PC-3 (cell line): ENCODE data around the gene VTI1A. TPM values are rescaled to one million over a fixed set of nuclear protein-coding genes. Genes with fewer than 3 reads are reported as not detected.

Experiments
- ATAC-seq: fragments of 200-7000 bp; cut with Tn5 transposase; 2 replicates; pipeline ENCODE4 v1.9.1; 2020; ENCODE audit warnings: mild to moderate bottlenecking, moderate library complexity
- BruUV-seq: library from RNA; stranded (reverse); fragments of 400-500 nt; replicated peaks from 2 replicates; lab custom pipeline; 2021; lab: Mats Ljungman, UMichigan
- CTCF ChIA-PET: fragments of 300-600 bp; sonication (Branson Sonifier 250); formaldehyde crosslinking; loops from one replicate; lab custom pipeline; 2022; ENCODE audit warnings: antibody characterized with exemption; lab: Charles Lee
- POLR2A ChIA-PET: fragments of 300-600 bp; sonication (Branson Sonifier 250); formaldehyde crosslinking; loops from one replicate; lab custom pipeline; 2022; ENCODE audit warnings: antibody characterized with exemption; ENCODE audit not compliant: unreplicated experiment; lab: Charles Lee
- DNase-seq: peaks from one replicate; pipeline ENCODE4 v3.0.0-alpha.2; 2015
- H2AFZ ChIP-seq: fragments of 300-600 bp; sonication (generic); 2 replicates; pipeline ENCODE4 v1.6.0; 2016; ENCODE audit warnings: antibody characterized with exemption, low read length
- H3F3A ChIP-seq: fragments of 300-600 bp; sonication (generic); one replicate; pipeline ENCODE4 v1.6.0; 2017; ENCODE audit warnings: antibody characterized with exemption, low read length, control low read depth, mild to moderate bottlenecking; ENCODE audit not compliant: unreplicated experiment
- H3K27ac ChIP-seq: fragments of 300-600 bp; sonication (generic); 2 replicates; pipeline ENCODE4 v1.5.1; 2016; ENCODE audit warnings: mild to moderate bottlenecking, low read length
- H3K27me3 ChIP-seq: fragments of 300-600 bp; sonication (generic); 2 replicates; pipeline ENCODE4 v1.6.1; 2016; ENCODE audit warnings: low read length, mixed read lengths
- H3K36me3 ChIP-seq: fragments of 300-600 bp; sonication (generic); 2 replicates; pipeline ENCODE4 v1.6.1; 2016; ENCODE audit warnings: low read depth, mixed run types, low read length, mixed read lengths
- H3K4me1 ChIP-seq: fragments of 300-600 bp; sonication (generic); 2 replicates; pipeline ENCODE4 v1.5.1; 2016; ENCODE audit warnings: low read length; ENCODE audit not compliant: insufficient read depth
- H3K4me2 ChIP-seq: fragments of 300-600 bp; sonication (generic); 2 replicates; pipeline ENCODE4 v1.6.0; 2016; ENCODE audit warnings: low read length
- H3K4me3 ChIP-seq: fragments of 300-600 bp; sonication (generic); 2 replicates; pipeline ENCODE4 v1.5.1; 2016; ENCODE audit warnings: mild to moderate bottlenecking, low read length, mixed read lengths
- H3K79me2 ChIP-seq: fragments of 300-600 bp; sonication (generic); 2 replicates; pipeline ENCODE4 v1.6.1; 2017; ENCODE audit warnings: low read length, mixed read lengths
- H3K9ac ChIP-seq: fragments of 300-600 bp; sonication (generic); 2 replicates; pipeline ENCODE4 v1.6.0; 2016; ENCODE audit warnings: mild to moderate bottlenecking, low read length
- H3K9me2 ChIP-seq: fragments of 300-600 bp; sonication (generic); replicated peaks from 2 replicates; pipeline ENCODE4 v1.6.1; 2016; ENCODE audit warnings: mixed run types, low read length, mixed read lengths
- H3K9me3 ChIP-seq: fragments of 300-600 bp; sonication (generic); 2 replicates; pipeline ENCODE4 v1.6.1; 2016; ENCODE audit warnings: low read length, mixed read lengths
- H4K20me1 ChIP-seq: fragments of 300-600 bp; sonication (generic); 2 replicates; pipeline ENCODE4 v1.6.1; 2016; ENCODE audit warnings: low read length, mixed read lengths
- EZH2 ChIP-seq: fragments of 300-600 bp; sonication (generic); IDR thresholded peaks from one replicate; pipeline ENCODE4 v1.6.1; 2017; ENCODE audit warnings: antibody characterized with exemption, mild to moderate bottlenecking, low read length; ENCODE audit not compliant: unreplicated experiment
- EZH2phosphoT487 ChIP-seq: fragments of 300-600 bp; sonication (generic); IDR thresholded peaks from 2 replicates; pipeline ENCODE4 v1.6.1; 2018; ENCODE audit warnings: mild to moderate bottlenecking, antibody characterized with exemption, low read length, borderline replicate concordance
- intact Hi-C: fragments of 100-400 bp; cut with micrococcal nuclease; formaldehyde crosslinking; loops from 2 replicates; pipeline ENCODE4 v1.9.0; 2023
- total RNA-seq: library from RNA; depleted of rRNA; stranded (reverse); fragments of >200 nt; gene quantifications from 2 replicates; pipeline ENCODE4 v1.2.3, GENCODE V29; 2014
- TF ChIP-seq, protein P1 (sequence below): fragments of 300-600 bp; sonication (generic); conservative IDR thresholded peaks from 2 replicates; pipeline ENCODE4 v1.5.1; 2017; ENCODE audit warnings: antibody characterized with exemption, low read depth, mild to moderate bottlenecking, low read length

Gene VTI1A
- total RNA-seq, 1 experiment from 2014 or later = 18.1 TPM

DNA sequence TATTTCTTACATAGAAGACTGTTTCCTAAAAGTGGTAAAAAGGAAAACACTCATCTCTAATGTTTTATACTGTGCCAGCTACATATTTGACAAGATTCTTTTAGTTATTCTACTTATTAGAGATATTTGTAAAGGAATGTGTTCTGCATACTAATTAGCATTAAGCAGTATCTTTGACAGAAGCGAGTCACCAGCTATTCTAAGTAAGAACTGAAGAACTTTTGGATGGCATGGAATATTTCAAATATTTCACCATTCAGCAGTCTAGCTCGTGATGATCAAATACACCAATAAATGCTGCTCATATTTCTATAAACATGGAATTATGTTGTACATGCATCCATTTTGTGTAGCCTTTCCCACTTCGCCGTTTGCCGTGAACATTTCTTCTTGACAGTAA is 261.4 kb downstream of the VTI1A start:
- Histone ChIP-seq H4K20me1 (no peaks in the 10 kb centered on the region), H3K4me2 (no peak overlapping the region), H3K9ac (no peak overlapping the region), H2AFZ (no peak overlapping the region), H3K9me2 (no peaks in the 10 kb centered on the region), H3K27me3 (no peaks in the 10 kb centered on the region), H3K4me1 (peaks cover 26% of the 10 kb centered on the region), H3K9me3 (no peaks in the 10 kb centered on the region), H3F3A (no peaks in the 10 kb centered on the region), H3K27ac (no peak overlapping the region), H3K4me3 (no peak overlapping the region), H3K36me3 (no peaks in the 10 kb centered on the region), H3K79me2 (no peaks in the 10 kb centered on the region)
- DNase-seq (no peak), ATAC-seq (no peak)
- no peak for TF ChIP-seq EZH2
- TF ChIP-seq, protein P1, sequence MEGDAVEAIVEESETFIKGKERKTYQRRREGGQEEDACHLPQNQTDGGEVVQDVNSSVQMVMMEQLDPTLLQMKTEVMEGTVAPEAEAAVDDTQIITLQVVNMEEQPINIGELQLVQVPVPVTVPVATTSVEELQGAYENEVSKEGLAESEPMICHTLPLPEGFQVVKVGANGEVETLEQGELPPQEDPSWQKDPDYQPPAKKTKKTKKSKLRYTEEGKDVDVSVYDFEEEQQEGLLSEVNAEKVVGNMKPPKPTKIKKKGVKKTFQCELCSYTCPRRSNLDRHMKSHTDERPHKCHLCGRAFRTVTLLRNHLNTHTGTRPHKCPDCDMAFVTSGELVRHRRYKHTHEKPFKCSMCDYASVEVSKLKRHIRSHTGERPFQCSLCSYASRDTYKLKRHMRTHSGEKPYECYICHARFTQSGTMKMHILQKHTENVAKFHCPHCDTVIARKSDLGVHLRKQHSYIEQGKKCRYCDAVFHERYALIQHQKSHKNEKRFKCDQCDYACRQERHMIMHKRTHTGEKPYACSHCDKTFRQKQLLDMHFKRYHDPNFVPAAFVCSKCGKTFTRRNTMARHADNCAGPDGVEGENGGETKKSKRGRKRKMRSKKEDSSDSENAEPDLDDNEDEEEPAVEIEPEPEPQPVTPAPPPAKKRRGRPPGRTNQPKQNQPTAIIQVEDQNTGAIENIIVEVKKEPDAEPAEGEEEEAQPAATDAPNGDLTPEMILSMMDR = no peak
- TF ChIP-seq EZH2phosphoT487 = no peak
- ChIA-PET POLR2A (no interaction called here), CTCF (no interaction called here)
- no TSS peak for BruUV-seq
- intact Hi-C loops = no loop called here

DNA sequence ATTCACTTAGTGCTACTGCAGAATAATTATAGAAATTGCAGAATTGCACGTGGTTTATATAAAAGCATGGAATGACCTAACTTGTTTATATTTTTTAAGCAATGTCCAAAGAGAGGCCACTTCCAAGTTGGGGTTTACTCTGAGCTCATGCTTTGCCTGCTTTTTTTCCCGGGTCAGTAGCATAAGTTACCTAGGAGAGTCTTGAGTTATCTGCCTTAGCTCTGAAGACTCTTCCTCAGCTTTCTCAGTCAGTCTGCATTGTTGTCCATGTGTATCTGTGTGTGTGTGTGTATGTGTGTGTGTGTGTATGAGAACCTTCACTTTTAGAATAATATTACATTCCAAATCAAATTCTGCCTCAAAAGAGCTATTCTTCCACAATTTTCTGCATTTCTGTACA is 263.5 kb downstream of the VTI1A start:
- H4K20me1 ChIP-seq = no peaks in the 10 kb centered on the region
- no TSS peak for BruUV-seq
- peaks cover 41% of the 10 kb centered on the region for H3K4me1 ChIP-seq
- no peaks in the 10 kb centered on the region for H3K79me2 ChIP-seq
- DNase-seq (no peak), ATAC-seq (no peak)
- TF ChIP-seq EZH2 (no peak), EZH2phosphoT487 (no peak)
- TF ChIP-seq, protein P1 = no peak
- H3K9me3 ChIP-seq = no peaks in the 10 kb centered on the region
- H3K4me3 ChIP-seq = no peak overlapping the region
- ChIA-PET POLR2A (no interaction called here), CTCF (no interaction called here)
- no peak overlapping the region for H2AFZ ChIP-seq
- intact Hi-C loops = loop anchor here (10.0 kb wide), 3 partner anchors 56 to 384 kb away; no protein-coding TSS in a partner anchor
- H3K4me2 ChIP-seq = peak overlapping the region; percentile 51
- H3F3A ChIP-seq = no peaks in the 10 kb centered on the region
- H3K36me3 ChIP-seq = no peaks in the 10 kb centered on the region
- H3K27me3 ChIP-seq = no peaks in the 10 kb centered on the region
- H3K9ac ChIP-seq = peak overlapping the region; percentile 8; the same call in 1 of the 2 replicates
- H3K9me2 ChIP-seq = no peaks in the 10 kb centered on the region
- H3K27ac ChIP-seq = peak overlapping the region; percentile 71

DNA sequence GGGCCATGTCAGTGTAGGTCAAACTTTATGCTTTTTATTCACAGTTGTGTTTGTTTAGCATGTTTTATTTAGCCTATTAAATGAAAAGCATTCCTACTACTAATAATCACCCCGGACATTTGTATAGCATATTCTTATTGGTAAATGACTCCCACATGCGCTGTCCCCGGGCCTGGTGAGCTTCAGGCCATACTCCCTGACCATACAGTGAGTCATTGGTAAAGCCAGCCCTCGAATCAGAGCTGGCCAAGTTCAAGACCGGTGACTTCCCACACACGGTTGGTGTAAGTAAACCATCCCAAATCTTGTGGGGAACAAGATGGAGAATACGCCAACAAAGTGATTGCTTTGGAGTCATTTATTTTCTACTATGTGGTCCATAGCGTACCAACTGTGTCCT is 264.4 kb downstream of the VTI1A start:
- peak; percentile 88 for DNase-seq
- H3K4me1 ChIP-seq = peaks cover 49% of the 10 kb centered on the region
- H3K79me2 ChIP-seq = no peaks in the 10 kb centered on the region
- BruUV-seq = no TSS peak
- H3K4me3 ChIP-seq = no peak overlapping the region
- peak overlapping the region; percentile 75 for H3K27ac ChIP-seq
- no peaks in the 10 kb centered on the region for H3K27me3 ChIP-seq
- ChIA-PET CTCF (no interaction called here), POLR2A (interaction anchor here (0.6 kb wide), 1 partner anchor 204 kb away, joined by 3 read pairs; no protein-coding TSS in a partner anchor)
- no peaks in the 10 kb centered on the region for H4K20me1 ChIP-seq
- H3K36me3 ChIP-seq = no peaks in the 10 kb centered on the region
- no peak overlapping the region for H3K9ac ChIP-seq
- H3F3A ChIP-seq = no peaks in the 10 kb centered on the region
- no peaks in the 10 kb centered on the region for H3K9me3 ChIP-seq
- ATAC-seq = peak; percentile 95
- TF ChIP-seq EZH2phosphoT487 (no peak), EZH2 (no peak)
- TF ChIP-seq, protein P1 = no peak
- intact Hi-C loops = loop anchor here (10.0 kb wide), 3 partner anchors 57 to 383 kb away; no protein-coding TSS in a partner anchor
- H3K9me2 ChIP-seq = no peaks in the 10 kb centered on the region
- peak overlapping the region; percentile 51; the same call in 1 of the 2 replicates for H3K4me2 ChIP-seq
- H2AFZ ChIP-seq = no peak overlapping the region
